Measurements from ENCODE around the gene NELFB.

NELFB gene

GRCh38 chr9:137254624-137255447, at the start of gene NELFB:
Gene NELFB (plus strand): TSS chr9:137255327.
- peak; percentile 16; the same call in 1 of the 2 replicates for TF ChIP-seq TEAD4 (IDR thresholded peaks at IDR 0.05)
- peak; percentile 32; the same call in 1 of the 2 replicates for TF ChIP-seq USF1 (IDR thresholded peaks at IDR 0.05)
- TF ChIP-seq EP300 (IDR thresholded peaks at IDR 0.05; ENCODE audit: borderline replicate concordance): no peak
- no peak for TF ChIP-seq RAD21 (IDR thresholded peaks at IDR 0.05; ENCODE audit: low read depth)
- TF ChIP-seq ZBTB7A (IDR thresholded peaks at IDR 0.05; ENCODE audit: low read depth): peak; percentile 71; the same call in 1 of the 2 replicates
- TF ChIP-seq EGR1 (IDR thresholded peaks at IDR 0.05): no peak; the same call in 1 of the 2 replicates
- no peak; the same call in 1 of the 2 replicates for TF ChIP-seq YY1 (IDR thresholded peaks at IDR 0.05; ENCODE audit: low read depth)
- no peak for TF ChIP-seq NFIC (IDR thresholded peaks at IDR 0.05)
- TF ChIP-seq MAX (IDR thresholded peaks at IDR 0.05): peak; percentile 60; the same call in 1 of the 2 replicates
- no peak for TF ChIP-seq TCF12 (IDR thresholded peaks at IDR 0.05; ENCODE audit: low read depth)
- TF ChIP-seq TAF1 (IDR thresholded peaks at IDR 0.05; ENCODE audit: low read depth): no peak; the same call in 1 of the 2 replicates
- no peak for TF ChIP-seq REST (IDR thresholded peaks at IDR 0.05; ENCODE audit: low read depth)
- TF ChIP-seq CEBPB (IDR thresholded peaks at IDR 0.05): no peak
- no peak for TF ChIP-seq FOXM1 (IDR thresholded peaks at IDR 0.05; ENCODE audit: borderline replicate concordance, low read depth)
- no peak for TF ChIP-seq CREB1 (IDR thresholded peaks at IDR 0.05; ENCODE audit: low read depth)

- TF ChIP-seq RAD21 (IDR thresholded peaks at IDR 0.05; ENCODE audit: low read depth) (no peak), REST (IDR thresholded peaks at IDR 0.05; ENCODE audit: low read depth) (no peak), CEBPB (IDR thresholded peaks at IDR 0.05) (no peak), TCF12 (IDR thresholded peaks at IDR 0.05; ENCODE audit: low read depth) (no peak), MAX (IDR thresholded peaks at IDR 0.05) (no peak), EP300 (IDR thresholded peaks at IDR 0.05; ENCODE audit: borderline replicate concordance) (no peak), TAF1 (IDR thresholded peaks at IDR 0.05; ENCODE audit: low read depth) (no peak), TEAD4 (IDR thresholded peaks at IDR 0.05) (no peak), USF1 (IDR thresholded peaks at IDR 0.05) (no peak), EGR1 (IDR thresholded peaks at IDR 0.05) (no peak), FOXM1 (IDR thresholded peaks at IDR 0.05; ENCODE audit: borderline replicate concordance, low read depth) (no peak), NFIC (IDR thresholded peaks at IDR 0.05) (no peak), ZBTB7A (IDR thresholded peaks at IDR 0.05; ENCODE audit: low read depth) (no peak), CREB1 (IDR thresholded peaks at IDR 0.05; ENCODE audit: low read depth) (no peak), YY1 (IDR thresholded peaks at IDR 0.05; ENCODE audit: low read depth) (no peak)
Measured at GRCh38 chr9:137206602-137207001, 48.5 kb upstream of the NELFB start.

- no peak for TF ChIP-seq CREB1 (IDR thresholded peaks at IDR 0.05; ENCODE audit: low read depth)
- TF ChIP-seq TCF12 (IDR thresholded peaks at IDR 0.05; ENCODE audit: low read depth): no peak
- TF ChIP-seq NFIC (IDR thresholded peaks at IDR 0.05): no peak
- no peak for TF ChIP-seq EGR1 (IDR thresholded peaks at IDR 0.05)
- TF ChIP-seq TAF1 (IDR thresholded peaks at IDR 0.05; ENCODE audit: low read depth): no peak
- no peak for TF ChIP-seq TEAD4 (IDR thresholded peaks at IDR 0.05)
- TF ChIP-seq EP300 (IDR thresholded peaks at IDR 0.05; ENCODE audit: borderline replicate concordance): no peak
- TF ChIP-seq ZBTB7A (IDR thresholded peaks at IDR 0.05; ENCODE audit: low read depth): no peak
Measured at GRCh38 chr9:137211532-137211931, 43.6 kb upstream of the NELFB start.

- TF ChIP-seq NFIC (IDR thresholded peaks at IDR 0.05): no peak
- TF ChIP-seq USF1 (IDR thresholded peaks at IDR 0.05): no peak
- TF ChIP-seq TCF12 (IDR thresholded peaks at IDR 0.05; ENCODE audit: low read depth): no peak
- no peak for TF ChIP-seq EP300 (IDR thresholded peaks at IDR 0.05; ENCODE audit: borderline replicate concordance)
- no peak for TF ChIP-seq RAD21 (IDR thresholded peaks at IDR 0.05; ENCODE audit: low read depth)
Measured at GRCh38 chr9:137212520-137212919, 42.6 kb upstream of the NELFB start.
